Activated CD4-positive, alpha-beta T cell treated with anti-CD3 and anti-CD28 coated beads, Interleukin-10, Interleukin-2, amounts not matched to agents 100 ng/mL and 50 ng/mL, durations not matched to agents 16 hours and 8 hours (primary cell): ENCODE measurements around the gene AVPR2.

Source experiments
- DNase-seq: peaks from one replicate; pipeline ENCODE4 v3.0.0-alpha.2; 2020

The AVPR2 gene

GRCh38 chrX:153903991-153904957, at the start of gene AVPR2:
Gene AVPR2 (plus strand): TSS chrX:153904673. CDS start chrX:153905146, 473 bp downstream.
- DNase-seq, result no peak

GRCh38 chrX:153854702-153855101, 49.8 kb upstream of the AVPR2 start:
- DNase-seq, result no peak

- DNase-seq, result no peak
These were observed 47.0 kb upstream of the AVPR2 start for GRCh38 chrX:153857348-153857903.

GRCh38 chrX:153861151-153861550, 43.3 kb upstream of the AVPR2 start:
- no peak for DNase-seq

DNA sequence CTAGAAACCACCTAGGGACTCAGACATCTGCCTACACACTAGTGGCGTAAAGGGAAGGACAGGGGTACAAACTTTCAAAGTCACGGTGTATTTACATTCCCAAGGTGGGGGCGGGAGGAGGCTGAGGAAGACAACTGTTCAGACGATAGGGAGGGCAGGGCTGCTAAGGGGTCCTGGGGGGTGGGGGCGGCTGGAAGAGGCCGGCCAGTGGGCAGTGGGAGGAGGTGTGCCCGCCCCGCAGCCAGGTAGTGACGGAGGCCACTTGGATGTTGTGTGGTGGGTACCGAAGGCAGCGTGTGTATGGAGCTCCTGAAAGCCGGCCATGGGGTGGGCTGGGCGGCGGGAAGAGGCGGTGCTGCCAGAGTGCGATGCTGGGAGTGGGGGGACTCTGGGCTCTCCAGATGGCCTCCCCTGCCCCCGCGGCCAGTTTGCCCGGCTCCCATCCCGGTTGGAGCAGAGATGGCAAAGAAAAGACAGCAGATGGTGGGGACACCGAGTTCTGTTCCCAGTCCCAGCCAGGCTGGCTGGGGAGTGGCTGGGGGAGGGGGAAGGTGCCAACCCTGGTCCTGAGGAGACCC, 42.7 kb upstream of the AVPR2 start:
- DNase-seq, result no peak

DNA sequence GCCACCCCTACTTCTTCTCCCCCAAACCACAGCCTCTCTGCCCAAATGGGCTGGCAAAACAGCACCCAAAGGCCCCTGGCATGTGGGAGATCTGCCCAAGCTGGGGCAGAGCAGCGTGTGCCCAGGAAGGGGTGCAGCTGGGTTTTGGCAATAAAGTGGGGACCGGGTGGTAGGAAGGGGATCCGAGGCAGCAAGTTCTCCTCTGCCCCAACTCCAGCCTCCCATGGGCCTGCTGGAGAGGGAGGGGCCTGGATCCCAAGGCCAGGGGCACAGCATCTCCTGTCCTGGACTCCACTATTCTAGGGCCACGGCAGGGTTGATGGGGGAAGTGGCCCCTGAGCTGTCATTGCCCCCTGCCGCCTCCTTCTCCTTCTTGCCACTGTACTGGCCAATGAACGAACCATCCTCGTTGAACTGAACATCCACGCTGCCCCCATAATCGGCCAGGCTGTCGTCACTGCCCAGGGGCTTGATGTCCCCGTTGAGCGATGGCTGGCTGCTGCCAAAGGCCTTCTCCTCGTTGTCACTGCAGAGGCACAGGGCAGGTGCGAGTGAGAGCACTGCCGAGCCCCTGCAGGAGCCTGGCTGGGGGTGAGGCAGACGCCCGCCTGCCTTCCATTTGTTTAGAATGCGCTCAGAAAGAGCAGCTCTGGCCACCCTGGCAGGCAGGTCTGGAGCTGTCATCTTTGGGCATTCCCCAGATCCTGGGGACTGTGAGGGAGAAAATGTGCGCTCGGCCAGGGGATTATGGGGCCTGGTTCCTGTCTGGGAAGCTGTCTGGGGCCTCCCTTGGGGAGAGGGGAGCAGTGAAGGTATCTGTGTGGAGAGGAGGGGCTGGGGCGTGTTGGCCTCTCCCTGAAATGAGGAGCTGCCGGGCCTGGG, 41.9 kb upstream of the AVPR2 start:
- DNase-seq, result no peak

- no peak for DNase-seq
These were observed 41.1 kb upstream of the AVPR2 start for GRCh38 chrX:153863251-153863991.

DNA sequence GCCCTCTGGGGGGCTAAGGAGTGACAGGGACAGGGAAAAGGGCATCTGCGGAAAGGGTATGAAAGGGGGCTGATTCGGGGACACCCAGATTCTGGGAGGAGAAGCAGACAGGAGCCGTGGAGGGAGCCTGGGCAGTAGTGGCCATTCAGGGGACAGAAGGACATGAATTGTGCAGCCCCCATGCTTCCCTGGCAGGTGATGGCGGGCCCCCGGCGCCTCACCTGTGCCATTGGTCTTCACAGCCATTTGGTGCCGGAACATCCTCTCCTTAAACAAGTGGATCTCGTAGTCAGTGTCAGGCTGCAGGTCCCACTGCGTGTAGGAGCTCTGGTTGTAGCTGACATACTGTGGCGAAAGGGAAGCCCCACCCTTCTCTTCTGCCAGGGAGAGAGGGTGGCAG, 40.4 kb upstream of the AVPR2 start:
- DNase-seq, result no peak

GRCh38 chrX:153864561-153865320, 39.7 kb upstream of the AVPR2 start:
- no peak for DNase-seq

- DNase-seq, result no peak
These were observed 39.2 kb upstream of the AVPR2 start for GRCh38 chrX:153865321-153865580.

DNA sequence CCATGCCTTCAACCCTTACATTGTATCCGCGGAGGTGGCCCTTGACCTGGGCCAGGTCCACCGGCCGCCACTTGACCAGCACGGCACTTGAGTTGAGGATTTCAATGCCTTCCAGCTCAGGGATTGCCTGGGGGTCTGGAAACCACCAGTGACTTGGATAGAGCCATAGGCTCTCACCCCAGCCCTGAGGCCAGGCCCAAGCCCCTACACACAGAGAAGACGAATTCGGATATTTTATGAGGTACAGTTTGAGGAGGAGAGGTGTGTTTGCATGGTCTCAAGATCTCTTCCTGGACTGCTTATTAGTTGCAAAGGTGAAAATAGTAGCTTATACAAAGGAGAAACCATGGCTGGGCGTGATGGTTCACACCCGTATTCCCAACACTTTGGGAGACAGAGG, 38.8 kb upstream of the AVPR2 start:
- no peak for DNase-seq

- no peak for DNase-seq
These were observed 38.0 kb upstream of the AVPR2 start for GRCh38 chrX:153866302-153867019.

- no peak for DNase-seq
These were observed 37.3 kb upstream of the AVPR2 start for GRCh38 chrX:153867139-153867538.

GRCh38 chrX:153867671-153868070, 36.8 kb upstream of the AVPR2 start:
- DNase-seq, result no peak

DNA sequence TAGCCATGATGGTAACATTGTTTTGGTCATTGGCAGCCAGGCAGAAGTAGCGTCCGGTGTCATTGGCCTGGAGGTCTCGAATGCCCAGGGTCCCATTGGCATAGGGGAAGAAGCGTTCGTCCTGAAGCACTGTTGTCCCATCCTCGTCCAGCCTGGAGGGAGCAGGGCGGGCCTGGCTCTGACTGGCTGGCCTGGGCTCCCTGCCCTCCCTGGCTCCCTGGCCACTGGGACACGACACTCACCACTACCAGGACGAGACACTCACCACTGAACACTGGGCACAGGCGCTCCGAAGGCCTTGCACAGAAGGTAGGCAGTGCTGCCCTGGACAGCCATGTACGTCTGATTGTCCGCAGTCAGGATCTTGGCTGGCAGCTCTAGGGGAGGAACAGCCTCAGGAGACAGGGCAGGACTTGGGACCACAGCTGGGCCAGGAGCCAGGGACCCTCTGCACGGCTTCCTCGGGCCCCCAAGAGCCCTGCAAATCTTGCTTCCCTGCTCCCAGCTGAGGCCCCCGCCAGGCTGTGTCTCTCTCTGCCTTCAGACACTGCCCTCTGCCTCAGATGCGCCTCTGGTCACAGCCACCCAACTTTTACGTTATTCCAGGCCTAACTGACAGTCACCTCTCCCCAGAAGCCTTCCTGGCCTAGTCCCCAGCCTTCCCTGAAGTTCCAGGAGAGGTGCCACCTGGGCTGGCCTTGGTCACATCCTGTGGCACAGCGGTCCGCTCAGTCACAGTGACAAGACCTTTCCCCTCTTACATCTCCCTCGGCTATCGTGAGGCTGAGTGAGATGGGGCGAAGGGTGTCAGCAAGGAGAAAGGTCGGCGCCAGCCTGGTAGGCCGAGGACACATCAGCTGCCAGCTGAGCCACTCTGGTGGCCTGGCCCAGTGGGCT, 35.6 kb upstream of the AVPR2 start:
- DNase-seq, result no peak

DNA sequence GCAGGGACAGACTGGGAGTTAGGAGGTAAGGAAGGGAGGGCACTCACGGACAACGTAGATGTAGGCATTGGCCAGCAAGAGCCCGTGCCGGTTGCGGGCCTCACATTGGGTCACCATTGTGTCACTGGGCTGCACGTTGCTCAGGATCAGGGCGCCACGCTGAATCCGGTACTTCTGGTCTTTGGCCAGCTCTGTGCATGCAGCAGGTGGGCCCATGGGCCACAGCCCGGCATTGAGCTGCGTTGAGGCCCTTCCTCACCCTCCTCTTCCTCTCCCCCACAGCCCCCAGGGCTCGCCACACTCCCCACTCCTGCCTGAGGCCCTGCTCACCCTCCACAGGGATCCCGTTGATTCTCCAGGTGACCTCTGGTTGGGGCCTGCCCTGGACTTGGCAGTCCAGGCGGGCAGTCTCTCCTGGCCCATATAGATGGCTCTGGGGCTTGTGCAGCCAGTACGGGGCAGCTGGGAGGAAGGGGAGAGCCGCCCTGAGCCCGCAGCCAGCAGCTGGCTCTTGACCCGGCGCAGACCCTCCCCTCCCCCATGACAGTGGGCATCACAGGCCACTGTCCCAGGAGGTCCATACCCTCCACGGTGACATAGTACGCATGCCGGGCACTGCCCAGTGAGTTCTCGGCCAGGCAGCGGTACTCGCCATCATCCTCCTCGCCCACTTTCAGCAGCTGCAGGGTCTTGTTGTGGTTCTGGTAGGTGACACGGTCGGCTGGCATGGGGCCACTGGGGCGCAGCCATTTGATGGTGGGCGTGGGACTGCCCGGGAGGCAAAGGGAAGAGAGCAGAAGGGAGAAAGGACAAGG, 34.8 kb upstream of the AVPR2 start:
- DNase-seq, result no peak

DNA sequence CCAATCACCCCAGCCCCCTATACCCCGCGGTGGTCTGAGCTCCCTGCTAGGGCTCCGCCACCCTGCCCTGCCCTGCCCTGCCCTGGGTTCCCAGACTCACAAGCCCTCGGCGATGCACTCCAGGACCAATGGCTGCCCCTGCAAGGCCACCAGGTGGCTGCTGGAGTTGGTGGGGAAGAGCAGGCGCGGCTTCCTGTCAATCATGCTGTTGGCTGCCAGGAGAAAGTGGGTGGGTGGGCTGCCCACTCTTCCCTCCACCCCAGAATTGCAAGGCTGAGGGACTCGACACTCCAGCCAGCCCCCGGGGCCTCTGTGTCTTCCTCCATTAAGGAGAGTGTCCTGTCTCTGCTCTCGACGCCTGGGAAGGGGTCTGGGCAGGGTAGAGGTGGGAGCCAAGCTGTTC, 34.2 kb upstream of the AVPR2 start:
- DNase-seq, result no peak

DNA sequence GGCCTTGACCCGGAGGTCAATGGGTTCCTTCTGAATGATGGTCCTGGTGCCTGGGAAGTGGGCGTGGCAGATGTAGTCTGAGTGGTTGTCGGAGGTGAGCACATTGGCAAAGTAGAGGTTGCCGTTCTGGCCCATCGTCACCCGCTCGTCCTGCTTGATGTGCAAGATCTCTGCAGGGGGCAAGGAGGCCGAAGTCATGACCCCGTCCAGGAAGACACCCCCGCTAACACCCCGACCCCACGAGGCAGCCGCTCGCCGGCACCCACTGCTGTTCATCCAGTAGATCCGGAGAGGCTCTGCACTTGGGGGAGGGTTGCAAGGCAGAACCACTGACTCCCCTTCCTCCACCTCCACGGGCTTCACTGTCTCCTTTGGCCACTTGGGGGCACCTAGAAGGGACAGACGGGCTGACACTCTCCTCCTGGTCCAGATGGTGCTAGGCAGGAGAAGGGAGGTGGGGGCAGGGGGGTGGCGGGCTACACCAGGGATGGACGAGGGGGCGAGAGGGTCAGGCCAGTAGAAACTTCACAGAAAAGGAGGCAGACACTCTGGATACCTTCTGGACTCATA, 33.6 kb upstream of the AVPR2 start:
- no peak for DNase-seq

- no peak for DNase-seq
These were observed 33.0 kb upstream of the AVPR2 start for GRCh38 chrX:153871451-153871850.
